ENCODE results near the gene MARCHF10. TPM values are rescaled to one million over a fixed set of nuclear protein-coding genes. Genes with fewer than 3 reads are reported as not detected.
"Not testable (repeated sequence)": the region's sequence is repeated elsewhere in the genome, so short reads cannot be mapped to it uniquely, and the experiment has no call there.

Gene MARCHF10
- total RNA-seq, 4 donors from 2014 or later: under 0.01 to 0.41 (median 0.18) TPM; not detected in 1

- no peak for DNase-seq
- Histone ChIP-seq H3K27ac (no peak overlapping the region), H3K27me3 (no peaks in the 10 kb centered on the region), H3K4me1 (no peaks in the 10 kb centered on the region), H3K36me3 (no peaks in the 10 kb centered on the region), H3K9me3 (no peaks in the 10 kb centered on the region), H3K4me3 (no peak overlapping the region)
- TF ChIP-seq, protein P1, sequence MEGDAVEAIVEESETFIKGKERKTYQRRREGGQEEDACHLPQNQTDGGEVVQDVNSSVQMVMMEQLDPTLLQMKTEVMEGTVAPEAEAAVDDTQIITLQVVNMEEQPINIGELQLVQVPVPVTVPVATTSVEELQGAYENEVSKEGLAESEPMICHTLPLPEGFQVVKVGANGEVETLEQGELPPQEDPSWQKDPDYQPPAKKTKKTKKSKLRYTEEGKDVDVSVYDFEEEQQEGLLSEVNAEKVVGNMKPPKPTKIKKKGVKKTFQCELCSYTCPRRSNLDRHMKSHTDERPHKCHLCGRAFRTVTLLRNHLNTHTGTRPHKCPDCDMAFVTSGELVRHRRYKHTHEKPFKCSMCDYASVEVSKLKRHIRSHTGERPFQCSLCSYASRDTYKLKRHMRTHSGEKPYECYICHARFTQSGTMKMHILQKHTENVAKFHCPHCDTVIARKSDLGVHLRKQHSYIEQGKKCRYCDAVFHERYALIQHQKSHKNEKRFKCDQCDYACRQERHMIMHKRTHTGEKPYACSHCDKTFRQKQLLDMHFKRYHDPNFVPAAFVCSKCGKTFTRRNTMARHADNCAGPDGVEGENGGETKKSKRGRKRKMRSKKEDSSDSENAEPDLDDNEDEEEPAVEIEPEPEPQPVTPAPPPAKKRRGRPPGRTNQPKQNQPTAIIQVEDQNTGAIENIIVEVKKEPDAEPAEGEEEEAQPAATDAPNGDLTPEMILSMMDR (IDR thresholded peaks at IDR 0.05): no peak
- no peak for TF ChIP-seq POLR2A (IDR thresholded peaks at IDR 0.05)
- intact Hi-C loops (cut with DNase I; ENCODE audit: low total_unique reads): no loop called here
These were observed 46.1 kb upstream of the MARCHF10 start for GRCh38 chr17:62854098-62854680.

GRCh38 chr17:62852195-62852594 is 44.1 kb upstream of the MARCHF10 start:
- no peak overlapping the region for H3K27ac ChIP-seq
- no peaks in the 10 kb centered on the region for H3K36me3 ChIP-seq
- H3K27me3 ChIP-seq: no peaks in the 10 kb centered on the region
- H3K4me3 ChIP-seq: no peak overlapping the region
- TF ChIP-seq, protein P1 (IDR thresholded peaks at IDR 0.05): no peak
- TF ChIP-seq POLR2A (IDR thresholded peaks at IDR 0.05): no peak
- intact Hi-C loops (cut with DNase I; ENCODE audit: low total_unique reads): no loop called here
- no peaks in the 10 kb centered on the region for H3K4me1 ChIP-seq
- H3K9me3 ChIP-seq: no peaks in the 10 kb centered on the region
- no peak for DNase-seq

GRCh38 chr17:62849591-62850415 is 41.7 kb upstream of the MARCHF10 start:
- intact Hi-C loops (cut with DNase I; ENCODE audit: low total_unique reads); DNase-seq: not testable (repeated sequence)

DNA sequence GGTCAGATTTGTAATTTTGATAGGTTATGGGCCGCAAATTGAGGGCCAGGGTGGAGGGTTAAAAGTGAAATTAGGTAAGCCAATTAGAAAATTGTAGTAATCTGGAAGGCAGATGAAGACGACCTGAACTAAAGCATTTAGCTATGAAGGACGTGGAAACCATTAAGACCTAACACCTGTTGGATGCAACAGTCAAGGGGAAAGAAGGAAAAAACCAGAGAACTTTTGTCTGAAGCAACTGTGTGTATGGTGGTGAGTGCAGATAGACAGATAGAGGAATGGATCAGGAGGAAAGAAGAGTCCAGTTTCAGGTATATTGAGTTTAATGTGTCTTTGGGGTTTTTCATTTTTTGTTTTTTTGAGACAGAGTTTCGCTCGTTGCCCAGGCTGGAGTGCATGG is 40.2 kb upstream of the MARCHF10 start:
- intact Hi-C loops (cut with DNase I; ENCODE audit: low total_unique reads): no loop called here
- Histone ChIP-seq H3K36me3 (no peaks in the 10 kb centered on the region), H3K27ac (no peak overlapping the region), H3K4me1 (no peaks in the 10 kb centered on the region), H3K4me3 (no peak overlapping the region), H3K9me3 (no peaks in the 10 kb centered on the region), H3K27me3 (no peaks in the 10 kb centered on the region)
- DNase-seq: no peak
- TF ChIP-seq, protein P1 (IDR thresholded peaks at IDR 0.05): no peak
- no peak for TF ChIP-seq POLR2A (IDR thresholded peaks at IDR 0.05)

More at GRCh38 chr17:62849591-62850415, 41.7 kb upstream of the MARCHF10 start:
- not testable (repeated sequence) for H3K4me3 ChIP-seq, H3K27me3 ChIP-seq, H3K27ac ChIP-seq, H3K36me3 ChIP-seq, H3K9me3 ChIP-seq, H3K4me1 ChIP-seq

DNA sequence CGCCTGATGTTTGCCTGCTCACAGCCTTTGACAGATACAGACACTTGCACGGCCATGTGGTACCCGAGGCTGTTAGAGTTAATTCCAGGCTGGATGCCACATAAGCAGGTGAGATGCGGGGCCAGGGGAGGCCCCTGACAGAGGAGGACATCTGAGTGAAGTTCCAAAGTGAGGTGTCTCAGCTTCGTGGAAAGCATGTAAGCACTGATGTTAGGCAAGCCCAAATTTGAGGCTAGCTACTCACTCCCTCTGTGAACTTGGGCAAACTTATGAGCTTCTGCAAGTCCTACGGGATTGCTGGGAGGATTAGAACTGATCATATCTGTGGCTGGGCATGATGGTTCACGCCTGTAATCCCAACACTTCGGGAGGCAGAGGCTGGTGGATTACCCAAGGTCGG is 39.3 kb upstream of the MARCHF10 start:
- TF ChIP-seq POLR2A (IDR thresholded peaks at IDR 0.05): no peak
- TF ChIP-seq, protein P1 (IDR thresholded peaks at IDR 0.05): no peak
- no peak overlapping the region for H3K4me3 ChIP-seq
- H3K9me3 ChIP-seq: no peaks in the 10 kb centered on the region
- H3K27ac ChIP-seq: no peak overlapping the region
- no peaks in the 10 kb centered on the region for H3K36me3 ChIP-seq
- DNase-seq: no peak
- no peaks in the 10 kb centered on the region for H3K27me3 ChIP-seq
- intact Hi-C loops (cut with DNase I; ENCODE audit: low total_unique reads): no loop called here
- H3K4me1 ChIP-seq: no peaks in the 10 kb centered on the region
